Adrenal gland (tissue), 12 donors: ENCODE measurements around the gene MYO18A. TPM values are rescaled to one million over a fixed set of nuclear protein-coding genes. Genes with fewer than 3 reads are reported as not detected.

Source experiments
- DNase-seq, 7 donors: peaks; one replicate each; pipeline ENCODE4 v3.0.0-alpha.2; 2019 to 2020
- H3K27ac ChIP-seq, 5 donors: fragments of 200-600 bp; sonication (generic) in 4 of 5; 1 replicate in 3 of 5; 2 replicates in 2 of 5; pipeline versions ENCODE4 v1.5.1 to v1.8.0; 2016 to 2020; ENCODE audit warnings: mild to moderate bottlenecking in 1 of 5
- H3K27me3 ChIP-seq: fragments of 200-600 bp; 2 replicates; pipeline ENCODE4 v1.8.0; 2021
- H3K36me3 ChIP-seq, 2 donors: fragments of 200-600 bp; replicated peaks in 1 of 2; 1 replicate in 1 of 2; 2 replicates in 1 of 2; pipeline versions ENCODE4 v1.5.1 to v1.8.0; 2018 to 2022
- H3K4me1 ChIP-seq, 2 donors: fragments of 200-600 bp; replicated peaks in 1 of 2; 1 replicate in 1 of 2; 2 replicates in 1 of 2; pipeline versions ENCODE4 v1.5.1 to v1.8.0; 2018 to 2021
- H3K4me3 ChIP-seq, 4 donors: fragments of 200-600 bp; sonication (generic) in 3 of 4; one replicate each; pipeline ENCODE4 v1.5.1; 2016 to 2018
- H3K9me3 ChIP-seq, 3 donors: fragments of 200-600 bp; sonication (generic) in 1 of 3; replicated peaks in 1 of 3; 1 replicate in 2 of 3; 2 replicates in 1 of 3; pipeline versions ENCODE4 v1.5.1 to v1.8.0; 2016 to 2021
- CTCF ChIP-seq, 6 experiments: fragments of 450-650 bp in 4 of 6; fragments of 200-600 bp in 2 of 6; sonication (generic) in 1 of 6; IDR thresholded peaks; 1 replicate in 5 of 6; 2 replicates in 1 of 6; pipeline versions ENCODE4 v1.5.1 to v1.8.0; 2016 to 2021; ENCODE audit warnings: antibody characterized with exemption in 6 of 6, mild to moderate bottlenecking in 2 of 6, moderate library complexity in 1 of 6
- POLR2A ChIP-seq, 2 donors: fragments of 450-650 bp; IDR thresholded peaks; one replicate each; pipeline ENCODE4 v1.6.1; 2017; ENCODE audit warnings: antibody characterized with exemption in 2 of 2, mild to moderate bottlenecking in 2 of 2, moderate library complexity in 1 of 2
- whole genome bisulfite sequencing, 4 donors: extraction: QIAGEN DNeasy Blood & Tissue Kit in 2 of 4; methylation state at CpG; one replicate each; pipeline versions ENCODE4 v1.1.5 to v1.1.7; 2013 to 2017; 5-methylcytosine and 5-hydroxymethylcytosine counted together
- intact Hi-C, 2 donors: fragments of 100-400 bp; cut with DNase I; formaldehyde crosslinking; loops; one replicate each; pipeline versions ENCODE4 v1.14.1 to v1.15.0; 2022 to 2023
- polyA plus RNA-seq, 3 donors: library from polyadenylated mRNA; stranded (reverse); fragments of 200-250 nt in 2 of 3; fragments of 350-450 nt in 1 of 3; fragmentation: Illumina TruSeq in 1 of 3; extraction: RNeasy Lipid Tissue Mini Kit (QIAGEN cat#74804) in 1 of 3; gene quantifications; one replicate each; pipeline ENCODE4 v1.2.3, GENCODE V29; 2013 to 2014
- total RNA-seq, 9 donors: library from RNA; depleted of rRNA in 4 of 9; stranded (reverse); fragments of >200 nt in 4 of 9; fragments of 120-200 nt in 1 of 9; fragmentation: NEBNext Ultra II Directional in 1 of 9; extraction: Animal tissue kit (Norgen Biotek cat#: 25700) in 1 of 9; gene quantifications; one replicate each; pipeline versions ENCODE4 v1.1.0 to v1.2.4, GENCODE V29; 2013 to 2023
- donor health status: healthy with polysubstance abuse.
- donor health status: Bipolar disorder and iron deficiency.
- donor health status: DM: yes; HTN: yes; CAD: no.
- donor health status: DM: no; HTN: no; CAD: no.
- donor health status: DM: no; HTN: no; CAD: no.
- donor health status: DM: yes; HTN: yes; CAD: no.

The MYO18A gene
- total and polyA plus RNA-seq, 12 donors: 19.6 to 95.6 (median 40.7) TPM

DNA sequence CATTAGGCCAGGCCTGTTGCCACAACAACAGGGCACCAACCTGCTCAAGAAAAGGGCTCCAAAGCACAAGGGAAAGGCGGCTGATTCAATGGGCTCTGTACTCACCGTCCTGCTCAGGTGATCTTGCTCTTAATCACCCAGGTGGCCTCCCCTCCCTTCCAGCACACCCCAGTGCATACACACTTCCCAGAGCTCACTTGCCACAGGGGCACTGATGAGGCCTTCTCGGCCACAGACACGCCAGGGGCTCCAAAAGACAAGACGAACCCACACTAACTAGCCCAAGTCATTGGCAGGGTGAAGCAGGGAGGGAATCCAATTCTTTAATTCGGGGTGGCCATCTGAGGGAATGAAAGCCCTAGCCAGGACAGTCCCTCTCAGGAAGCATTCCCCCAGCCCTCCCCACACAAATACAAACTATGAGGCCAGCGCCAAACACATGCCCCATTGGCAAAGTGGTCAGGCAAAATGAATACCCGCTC lies 1.4 kb downstream of the MYO18A start:
- peak in 1 of 7 donors; percentile 51 for DNase-seq
- Histone ChIP-seq H3K27ac (peak overlapping the region in 2 of 5 donors; percentile 81 to 92), H3K4me3 (peak overlapping the region in 1 of 4 donors; percentile 72), H3K9me3 (no peaks in the 10 kb centered on the region), H3K36me3 (no peaks in the 10 kb centered on the region), H3K4me1 (peaks cover 10 to 41% of the 10 kb centered on the region in 2 donors), H3K27me3 (no peaks in the 10 kb centered on the region)
- intact Hi-C loops: loop anchor here in 1 of 2 donors (5.0 kb wide), 1 partner anchor 36 kb away; no protein-coding TSS in a partner anchor
- 65 to 74% (median 71%) methylated on average over 7 to 8 of the region's 8 CpGs for WGBS, 4 donors
- TF ChIP-seq POLR2A (IDR thresholded peaks at IDR 0.05) (no peak), CTCF (IDR thresholded peaks at IDR 0.05) (no peak)

- WGBS, 4 donors: 73 to 85% (median 78%) methylated on average over 4 of the region's 4 CpGs
- H3K4me1 ChIP-seq: peaks cover 10 to 41% of the 10 kb centered on the region in 2 donors
- H3K9me3 ChIP-seq: no peaks in the 10 kb centered on the region
- H3K27me3 ChIP-seq: no peaks in the 10 kb centered on the region
- TF ChIP-seq POLR2A (IDR thresholded peaks at IDR 0.05): no peak
- TF ChIP-seq CTCF (IDR thresholded peaks at IDR 0.05): no peak
- intact Hi-C loops: loop anchor here in 1 of 2 donors (5.0 kb wide), 1 partner anchor 36 kb away; no protein-coding TSS in a partner anchor
- DNase-seq: peak in 2 of 7 donors; percentile 23 to 46
- no peaks in the 10 kb centered on the region for H3K36me3 ChIP-seq
- H3K27ac ChIP-seq: peak overlapping the region in 2 of 5 donors; percentile 90 to 92
- no peak overlapping the region for H3K4me3 ChIP-seq
Measured at GRCh38 chr17:29177871-29178749, 2.1 kb downstream of the MYO18A start.

DNA sequence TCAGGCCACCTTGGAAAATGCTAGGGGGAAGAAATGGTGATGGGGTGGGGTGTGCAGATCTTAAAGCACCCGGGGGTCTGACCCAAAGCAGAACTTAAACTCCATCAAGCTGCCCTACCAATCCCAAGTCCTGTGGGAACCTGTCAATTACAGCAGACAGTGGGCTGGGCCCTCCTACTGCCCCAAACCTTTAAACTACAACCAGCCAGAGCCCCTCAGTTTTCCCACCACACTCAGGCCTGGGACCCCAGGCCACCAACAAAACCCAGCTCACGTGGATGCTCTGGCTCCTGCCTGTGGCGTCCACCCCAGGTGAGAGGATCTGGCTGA lies 2.7 kb downstream of the MYO18A start:
- no peak for TF ChIP-seq POLR2A (IDR thresholded peaks at IDR 0.05)
- TF ChIP-seq CTCF (IDR thresholded peaks at IDR 0.05): no peak
- DNase-seq: peak in 1 of 7 donors; percentile 31
- Histone ChIP-seq H3K27ac (peak overlapping the region in 3 of 5 donors; percentile 80 to 92 (median 90)), H3K9me3 (no peaks in the 10 kb centered on the region), H3K4me3 (no peak overlapping the region), H3K27me3 (no peaks in the 10 kb centered on the region), H3K4me1 (peaks cover 10 to 44% of the 10 kb centered on the region in 2 donors), H3K36me3 (no peaks in the 10 kb centered on the region)
- 66 to 92% (median 75%) methylated on average over 2 to 3 of the region's 3 CpGs for WGBS, 4 donors
- intact Hi-C loops: loop anchor here in 1 of 2 donors (5.0 kb wide), 1 partner anchor 35 kb away; no protein-coding TSS in a partner anchor

DNA sequence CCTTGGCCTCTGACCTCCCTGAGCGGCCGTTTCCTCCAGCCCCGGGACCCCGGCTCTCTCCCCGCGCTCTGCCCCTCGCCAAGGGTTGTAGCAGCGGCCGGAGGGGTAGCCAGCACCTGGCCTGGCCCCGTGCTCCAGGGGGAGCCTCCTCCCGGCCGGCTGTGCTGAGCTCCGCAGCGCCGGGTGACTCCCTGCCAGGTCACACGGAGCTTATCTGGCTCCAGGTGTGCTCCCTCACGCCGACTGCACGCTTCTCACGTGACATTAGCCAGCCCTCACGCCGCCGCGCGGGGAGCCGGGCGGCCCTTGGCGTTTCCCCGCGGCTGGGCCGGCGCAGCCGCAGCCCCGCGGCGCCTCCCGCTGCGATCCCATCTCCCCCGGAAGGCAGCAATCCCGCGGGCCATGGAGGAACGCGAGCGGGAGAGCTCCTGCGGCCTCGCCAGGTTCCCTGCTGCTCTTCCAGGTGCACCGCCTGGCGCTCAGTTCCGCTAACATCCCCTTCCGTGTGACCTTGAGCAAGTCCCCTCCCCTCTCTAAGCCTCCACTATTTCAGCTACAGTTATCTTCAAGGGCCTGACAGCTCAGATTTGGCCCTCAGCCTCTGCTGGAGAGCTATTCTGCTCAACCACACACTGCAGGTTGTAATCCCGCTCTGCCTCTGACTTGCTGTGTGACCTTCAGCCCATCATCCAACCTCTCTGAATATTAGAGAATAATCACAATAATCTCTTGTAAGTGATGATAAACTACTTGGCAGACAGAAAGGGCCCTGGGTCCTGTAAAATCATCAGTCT lies 3.4 kb downstream of the MYO18A start:
- peak; percentile 62 to 79 (median 68) for DNase-seq
- Histone ChIP-seq H3K4me1 (peaks cover 10 to 50% of the 10 kb centered on the region in 2 donors), H3K36me3 (no peaks in the 10 kb centered on the region), H3K4me3 (peak overlapping the region; percentile 15 to 73 (median 40)), H3K27ac (peak overlapping the region in 4 of 5 donors; percentile 58 to 92 (median 85)), H3K9me3 (no peaks in the 10 kb centered on the region), H3K27me3 (no peaks in the 10 kb centered on the region)
- intact Hi-C loops: loop anchor here in 1 of 2 donors (5.0 kb wide), 1 partner anchor 34 kb away; no protein-coding TSS in a partner anchor
- WGBS, 4 donors: 1 to 43% (median 1%) methylated on average over 1 to 51 of the region's 51 CpGs
- TF ChIP-seq POLR2A (IDR thresholded peaks at IDR 0.05) (peak in 1 of 2 donors; percentile 67), CTCF (IDR thresholded peaks at IDR 0.05) (no peak)
